ENCODE data around the gene CROCC2.

The CROCC2 gene

DNA sequence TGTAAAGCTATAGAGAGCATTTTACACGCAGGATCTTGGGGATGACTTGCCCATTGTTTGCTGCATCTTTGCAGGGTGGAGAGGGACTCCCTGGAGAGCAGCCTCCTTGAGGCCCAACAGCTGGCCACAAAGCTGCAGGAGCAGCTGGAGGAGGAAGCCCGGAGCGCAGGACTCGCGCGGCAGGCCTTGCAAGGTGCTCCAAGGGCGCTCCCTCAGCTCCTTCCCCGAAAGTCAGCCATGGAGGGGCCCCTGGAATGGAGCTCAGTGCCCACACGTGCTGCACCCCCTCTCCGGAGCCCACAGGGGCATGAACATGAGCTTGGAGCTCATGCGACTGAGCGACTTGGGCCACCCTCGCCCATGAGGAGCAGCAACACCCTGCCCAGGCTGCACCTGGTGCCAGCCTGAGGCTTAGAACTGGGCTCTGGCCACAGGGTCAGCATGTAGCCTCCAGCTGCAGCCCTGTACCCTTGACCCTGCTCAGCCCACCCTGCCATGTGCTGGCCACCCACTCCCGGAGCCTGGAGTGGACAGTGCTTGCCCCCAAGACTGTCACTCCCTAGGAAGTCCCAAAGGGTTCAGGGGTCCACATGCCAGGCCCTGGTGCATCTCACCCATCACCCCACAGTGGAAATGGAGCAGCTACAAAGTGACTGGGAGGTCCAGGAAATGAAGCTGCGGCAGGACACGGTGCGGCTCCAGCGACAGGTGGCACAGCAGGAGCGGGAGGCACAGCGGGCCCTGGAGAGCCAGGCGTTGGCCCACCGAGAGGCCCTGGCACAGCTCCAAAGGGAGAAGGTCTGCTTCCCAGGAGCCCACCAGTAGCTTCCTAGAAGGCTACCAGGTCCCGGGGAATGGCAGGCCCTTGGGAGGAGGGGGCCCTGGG, 43.0 kb downstream of the CROCC2 start:
- TF ChIP-seq FOXM1 (IDR thresholded peaks at IDR 0.05; ENCODE audit: borderline replicate concordance) (no peak), SUZ12 (IDR thresholded peaks at IDR 0.05) (no peak), FOXK2 (IDR thresholded peaks at IDR 0.05) (no peak), LEF1 (IDR thresholded peaks at IDR 0.05; ENCODE audit: borderline replicate concordance) (no peak), L3MBTL2 (conservative IDR thresholded peaks at IDR 0.05) (no peak), SP1 (IDR thresholded peaks at IDR 0.05) (no peak), ARNT (IDR thresholded peaks at IDR 0.05) (no peak), CTBP1 (IDR thresholded peaks at IDR 0.05; ENCODE audit: borderline replicate concordance) (no peak), ZNF384 (IDR thresholded peaks at IDR 0.05) (no peak), ELF4 (IDR thresholded peaks at IDR 0.05) (no peak), NFRKB (IDR thresholded peaks at IDR 0.05) (no peak), TARDBP (IDR thresholded peaks at IDR 0.05) (no peak), HDGF (IDR thresholded peaks at IDR 0.05; ENCODE audit: borderline replicate concordance) (no peak), BHLHE40 (IDR thresholded peaks at IDR 0.05; ENCODE audit: borderline replicate concordance) (no peak), FOXA1 (IDR thresholded peaks at IDR 0.05) (no peak)
- TF ChIP-seq, protein P1, sequence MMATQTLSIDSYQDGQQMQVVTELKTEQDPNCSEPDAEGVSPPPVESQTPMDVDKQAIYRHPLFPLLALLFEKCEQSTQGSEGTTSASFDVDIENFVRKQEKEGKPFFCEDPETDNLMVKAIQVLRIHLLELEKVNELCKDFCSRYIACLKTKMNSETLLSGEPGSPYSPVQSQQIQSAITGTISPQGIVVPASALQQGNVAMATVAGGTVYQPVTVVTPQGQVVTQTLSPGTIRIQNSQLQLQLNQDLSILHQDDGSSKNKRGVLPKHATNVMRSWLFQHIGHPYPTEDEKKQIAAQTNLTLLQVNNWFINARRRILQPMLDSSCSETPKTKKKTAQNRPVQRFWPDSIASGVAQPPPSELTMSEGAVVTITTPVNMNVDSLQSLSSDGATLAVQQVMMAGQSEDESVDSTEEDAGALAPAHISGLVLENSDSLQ (IDR thresholded peaks at IDR 0.05), result no peak
- ChIA-PET POLR2A (no interaction called here), CTCF (no interaction called here)
- DNase-seq (ENCODE audit: extremely low spot score), result no peak

DNA sequence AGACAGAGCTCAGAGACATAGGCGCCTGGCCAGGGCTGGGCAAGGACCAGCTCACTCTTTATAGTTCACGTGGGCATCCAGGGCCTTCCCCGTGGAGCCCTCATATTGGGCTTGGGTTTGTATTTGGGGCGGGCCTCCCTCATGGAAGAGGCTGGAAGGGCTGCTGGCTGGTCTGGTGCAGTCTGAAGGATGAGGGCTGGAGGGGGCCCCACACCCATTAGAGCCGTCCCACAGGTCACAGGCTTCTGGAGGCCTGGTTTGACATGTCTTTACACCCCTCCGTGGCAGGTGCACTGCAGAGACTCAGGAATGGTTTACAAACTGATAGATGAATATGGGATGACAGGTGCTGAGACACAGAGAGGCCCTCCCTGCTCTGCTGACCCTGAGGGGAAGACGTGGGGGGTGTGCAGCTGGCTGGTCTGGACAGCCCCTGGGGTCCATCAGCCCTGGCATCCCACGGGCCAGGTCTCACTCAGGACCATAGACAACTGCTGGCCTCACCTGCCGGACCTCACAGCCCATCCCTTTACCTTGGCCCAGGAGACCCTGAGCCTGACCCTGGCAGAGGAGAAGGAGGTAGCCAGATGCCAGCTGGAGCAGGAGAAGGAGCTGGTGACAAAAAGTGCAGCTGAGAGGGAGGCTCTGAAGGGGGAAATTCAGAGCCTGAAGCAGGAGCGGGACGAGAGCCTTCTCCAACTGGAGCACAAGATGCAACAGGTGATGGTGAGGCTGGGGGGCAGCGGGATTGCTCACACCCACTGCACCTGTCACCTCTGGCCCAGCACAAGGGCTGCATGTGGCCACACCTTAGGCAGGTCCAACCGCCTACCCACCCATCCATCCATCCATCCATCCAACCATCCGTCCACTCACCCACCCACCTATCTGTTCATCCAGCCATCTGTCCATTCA, 43.9 kb downstream of the CROCC2 start:
- TF ChIP-seq FOXM1 (IDR thresholded peaks at IDR 0.05; ENCODE audit: borderline replicate concordance) (no peak), HDGF (IDR thresholded peaks at IDR 0.05; ENCODE audit: borderline replicate concordance) (no peak), L3MBTL2 (conservative IDR thresholded peaks at IDR 0.05) (no peak), CTBP1 (IDR thresholded peaks at IDR 0.05; ENCODE audit: borderline replicate concordance) (no peak), SUZ12 (IDR thresholded peaks at IDR 0.05) (no peak), LEF1 (IDR thresholded peaks at IDR 0.05; ENCODE audit: borderline replicate concordance) (no peak), BHLHE40 (IDR thresholded peaks at IDR 0.05; ENCODE audit: borderline replicate concordance) (no peak), TARDBP (IDR thresholded peaks at IDR 0.05) (no peak), FOXA1 (IDR thresholded peaks at IDR 0.05) (no peak), FOXK2 (IDR thresholded peaks at IDR 0.05) (no peak), ZNF384 (IDR thresholded peaks at IDR 0.05) (no peak), SP1 (IDR thresholded peaks at IDR 0.05) (no peak), ARNT (IDR thresholded peaks at IDR 0.05) (no peak)
- TF ChIP-seq, protein P1 (IDR thresholded peaks at IDR 0.05), result no peak
- CTCF ChIA-PET, result no interaction called here

DNA sequence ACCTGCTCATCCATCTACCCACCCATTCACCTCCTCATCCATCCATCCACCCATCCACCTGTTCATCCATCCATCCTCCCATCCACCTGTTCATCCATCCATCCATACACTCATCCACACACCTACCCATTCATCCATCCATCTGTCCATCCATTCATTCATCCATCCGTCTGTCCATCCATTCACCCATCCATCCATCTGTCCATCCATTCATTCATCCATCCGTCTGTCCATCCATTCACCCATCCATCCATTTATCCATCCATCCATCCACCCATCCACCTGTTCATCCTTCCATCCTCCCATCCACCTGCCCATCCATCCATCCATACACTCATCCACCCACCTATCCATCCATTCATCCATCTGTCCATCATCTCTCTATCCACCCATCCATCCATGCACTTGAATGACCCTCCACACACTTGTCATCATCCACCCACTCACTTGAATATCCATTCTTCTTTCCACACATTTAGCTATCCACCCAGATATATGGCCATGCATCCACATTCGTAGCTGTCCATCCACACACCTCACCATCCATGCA, 45.0 kb downstream of the CROCC2 start:
- ChIA-PET POLR2A (no interaction called here), CTCF (no interaction called here)
- DNase-seq (ENCODE audit: extremely low spot score), result no peak
- TF ChIP-seq CTBP1 (IDR thresholded peaks at IDR 0.05; ENCODE audit: borderline replicate concordance), result no peak
- TF ChIP-seq ZNF384 (IDR thresholded peaks at IDR 0.05), result no peak
- TF ChIP-seq SUZ12 (IDR thresholded peaks at IDR 0.05), result no peak

More for the DNA sequence above, 43.9 kb downstream of the CROCC2 start:
- POLR2A ChIA-PET, result no interaction called here
- no peak for DNase-seq (ENCODE audit: extremely low spot score)

DNA sequence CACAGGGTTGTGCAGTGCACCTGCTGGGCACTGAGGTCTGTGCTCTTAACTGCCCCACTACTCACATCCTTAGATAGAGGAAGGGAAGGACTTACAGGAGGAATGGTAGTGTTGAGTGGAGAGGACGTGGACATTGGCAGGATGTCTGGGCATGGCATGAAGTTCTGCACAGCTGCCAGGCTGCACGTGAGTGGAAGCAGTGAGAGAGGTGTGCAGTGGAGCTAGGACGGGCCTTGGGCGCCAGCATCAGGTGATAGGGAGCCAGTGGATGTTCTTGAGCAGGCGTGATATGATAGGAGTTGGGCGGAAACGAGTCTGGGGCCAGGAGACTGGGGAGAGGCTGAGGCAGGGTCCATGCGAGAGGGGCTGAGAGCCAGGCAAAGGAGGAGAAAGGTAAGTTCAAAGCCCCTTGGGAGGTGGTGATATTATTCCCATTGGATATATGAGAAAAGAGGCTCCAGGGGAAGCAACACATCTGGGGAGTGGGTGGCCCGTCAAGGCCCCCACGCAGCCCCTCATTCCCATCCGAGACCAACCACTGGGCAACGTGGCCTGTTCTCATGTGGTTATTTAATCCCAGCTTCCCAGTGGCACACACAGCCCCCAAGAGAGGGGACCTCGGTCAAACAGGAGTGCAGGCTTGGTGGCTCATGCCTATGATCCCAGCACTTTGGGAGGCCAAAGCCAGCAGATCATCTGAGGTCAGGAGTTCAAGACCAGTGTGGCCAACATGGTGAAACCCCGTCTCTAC, 46.5 kb downstream of the CROCC2 start:
- CTCF ChIA-PET, result no interaction called here

More for the DNA sequence above, 46.5 kb downstream of the CROCC2 start:
- no peak for TF ChIP-seq CTBP1 (IDR thresholded peaks at IDR 0.05; ENCODE audit: borderline replicate concordance)
- TF ChIP-seq SP1 (IDR thresholded peaks at IDR 0.05), result no peak
- TF ChIP-seq, protein P1 (IDR thresholded peaks at IDR 0.05), result no peak
- TF ChIP-seq ELF4 (IDR thresholded peaks at IDR 0.05), result no peak
- no peak for TF ChIP-seq FOXM1 (IDR thresholded peaks at IDR 0.05; ENCODE audit: borderline replicate concordance)
- TF ChIP-seq LEF1 (IDR thresholded peaks at IDR 0.05; ENCODE audit: borderline replicate concordance), result no peak
- no peak for TF ChIP-seq BHLHE40 (IDR thresholded peaks at IDR 0.05; ENCODE audit: borderline replicate concordance)
- TF ChIP-seq FOXK2 (IDR thresholded peaks at IDR 0.05), result no peak
- TF ChIP-seq SUZ12 (IDR thresholded peaks at IDR 0.05), result no peak
- no peak for TF ChIP-seq NFRKB (IDR thresholded peaks at IDR 0.05)
- TF ChIP-seq HDGF (IDR thresholded peaks at IDR 0.05; ENCODE audit: borderline replicate concordance), result no peak
- no peak for TF ChIP-seq FOXA1 (IDR thresholded peaks at IDR 0.05)
- no peak for TF ChIP-seq TARDBP (IDR thresholded peaks at IDR 0.05)
- no peak for TF ChIP-seq ARNT (IDR thresholded peaks at IDR 0.05)
- POLR2A ChIA-PET, result no interaction called here
- DNase-seq (ENCODE audit: extremely low spot score), result no peak
